ENCODE data around the gene NDUFV3. TPM values are rescaled to one million over a fixed set of nuclear protein-coding genes. Genes with fewer than 3 reads are reported as not detected.

The NDUFV3 gene
- polyA plus RNA-seq, 1 of the 3 experiments (the other 2 are of a cell fraction) = 32.9 TPM

DNA sequence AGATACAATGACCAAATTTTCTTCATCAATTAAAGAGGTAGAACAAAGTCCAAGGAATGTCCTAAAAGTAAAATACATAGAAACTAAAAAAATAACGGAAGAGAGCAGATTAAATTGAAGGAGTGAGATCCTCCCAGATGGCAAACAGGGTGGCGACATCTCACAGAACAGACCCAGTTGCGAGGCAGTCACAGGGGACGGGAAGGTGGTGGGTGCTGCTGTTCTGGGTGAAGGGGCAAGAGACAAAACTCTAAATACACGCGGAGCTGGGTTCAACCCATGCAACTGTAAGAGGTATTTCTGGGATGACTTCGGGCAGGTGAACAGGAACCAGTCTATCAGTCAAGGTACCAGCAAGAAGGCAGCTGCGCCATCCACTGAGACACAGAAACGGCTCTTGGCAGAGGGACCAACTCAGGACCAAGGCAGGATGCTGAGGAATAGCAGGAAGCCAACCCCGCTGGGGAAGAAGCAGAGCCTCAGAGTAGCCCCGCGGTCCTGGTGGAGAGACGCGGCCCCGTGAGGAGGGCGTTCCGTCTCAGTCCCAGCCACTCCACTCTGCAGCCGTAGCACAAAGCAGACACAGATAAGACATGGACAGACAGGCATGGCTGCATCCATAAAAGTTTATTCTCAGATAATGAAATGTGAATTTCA is 45.9 kb upstream of the NDUFV3 start:
- Histone ChIP-seq H3K9me3 (no peaks in the 10 kb centered on the region), H2AFZ (ENCODE audit: low read depth) (no peak overlapping the region), H3K4me1 (ENCODE audit: control insufficient read depth in 1 of 2, insufficient read depth in 2 of 2, low read depth in 1 of 2, low read length in 1 of 2) (no peaks in the 10 kb centered on the region), H3K27me3 (ENCODE audit: insufficient read depth) (no peaks in the 10 kb centered on the region), H3K4me2 (no peak overlapping the region), H4K20me1 (ENCODE audit: insufficient read depth) (peaks cover 24% of the 10 kb centered on the region), H3K79me2 (ENCODE audit: insufficient read depth) (peaks cover 45% of the 10 kb centered on the region), H3K36me3 (replicated peaks in 1 of 2; ENCODE audit: control insufficient read depth in 1 of 2, insufficient read depth in 2 of 2, low read length in 1 of 2) (peaks cover 7 to 69% of the 10 kb centered on the region in 2 experiments), H3K4me3 (ENCODE audit: low read depth in 2 of 2, low read length in 1 of 2) (no peak overlapping the region), H3K9ac (no peak overlapping the region), H3K27ac (ENCODE audit: low read depth in 2 of 2, low read length in 1 of 2) (no peak overlapping the region), H3F3A (replicated peaks; ENCODE audit: insufficient read depth) (no peaks in the 10 kb centered on the region), H3K9me2 (no peaks in the 10 kb centered on the region)
- ChIA-PET POLR2A (no interaction called here), CTCF (no interaction called here)
- WGBS (ENCODE audit: low lambda C conversion rate) = 87% methylated on average over 18 of the region's 18 CpGs
- TF ChIP-seq ELF1 (IDR thresholded peaks at IDR 0.05) (no peak), RCOR1 (IDR thresholded peaks at IDR 0.05; ENCODE audit: low read length) (no peak), GATA2 (CRISPR knock-in tag; IDR thresholded peaks at IDR 0.05) (no peak), RAD21 (IDR thresholded peaks at IDR 0.05; ENCODE audit: low read length) (no peak), TEAD4 (IDR thresholded peaks at IDR 0.05; ENCODE audit: borderline replicate concordance, insufficient read depth) (no peak), CHD2 (IDR thresholded peaks at IDR 0.05; ENCODE audit: low read length, partially characterized antibody) (no peak), MXI1 (IDR thresholded peaks at IDR 0.05; ENCODE audit: low read depth, low read length) (no peak), SIN3A (IDR thresholded peaks at IDR 0.05; ENCODE audit: borderline replicate concordance, low read depth, low read length) (no peak), POLR2AphosphoS5 (IDR thresholded peaks at IDR 0.05; ENCODE audit: low read depth, low read length) (no peak), GABPA (IDR thresholded peaks at IDR 0.05; ENCODE audit: low read depth) (no peak), TCF12 (IDR thresholded peaks at IDR 0.05) (no peak), FOXJ3 (CRISPR knock-in tag; IDR thresholded peaks at IDR 0.05) (no peak), YY1 (IDR thresholded peaks at IDR 0.05; ENCODE audit: low read depth) (no peak)
- TF ChIP-seq, protein P1, sequence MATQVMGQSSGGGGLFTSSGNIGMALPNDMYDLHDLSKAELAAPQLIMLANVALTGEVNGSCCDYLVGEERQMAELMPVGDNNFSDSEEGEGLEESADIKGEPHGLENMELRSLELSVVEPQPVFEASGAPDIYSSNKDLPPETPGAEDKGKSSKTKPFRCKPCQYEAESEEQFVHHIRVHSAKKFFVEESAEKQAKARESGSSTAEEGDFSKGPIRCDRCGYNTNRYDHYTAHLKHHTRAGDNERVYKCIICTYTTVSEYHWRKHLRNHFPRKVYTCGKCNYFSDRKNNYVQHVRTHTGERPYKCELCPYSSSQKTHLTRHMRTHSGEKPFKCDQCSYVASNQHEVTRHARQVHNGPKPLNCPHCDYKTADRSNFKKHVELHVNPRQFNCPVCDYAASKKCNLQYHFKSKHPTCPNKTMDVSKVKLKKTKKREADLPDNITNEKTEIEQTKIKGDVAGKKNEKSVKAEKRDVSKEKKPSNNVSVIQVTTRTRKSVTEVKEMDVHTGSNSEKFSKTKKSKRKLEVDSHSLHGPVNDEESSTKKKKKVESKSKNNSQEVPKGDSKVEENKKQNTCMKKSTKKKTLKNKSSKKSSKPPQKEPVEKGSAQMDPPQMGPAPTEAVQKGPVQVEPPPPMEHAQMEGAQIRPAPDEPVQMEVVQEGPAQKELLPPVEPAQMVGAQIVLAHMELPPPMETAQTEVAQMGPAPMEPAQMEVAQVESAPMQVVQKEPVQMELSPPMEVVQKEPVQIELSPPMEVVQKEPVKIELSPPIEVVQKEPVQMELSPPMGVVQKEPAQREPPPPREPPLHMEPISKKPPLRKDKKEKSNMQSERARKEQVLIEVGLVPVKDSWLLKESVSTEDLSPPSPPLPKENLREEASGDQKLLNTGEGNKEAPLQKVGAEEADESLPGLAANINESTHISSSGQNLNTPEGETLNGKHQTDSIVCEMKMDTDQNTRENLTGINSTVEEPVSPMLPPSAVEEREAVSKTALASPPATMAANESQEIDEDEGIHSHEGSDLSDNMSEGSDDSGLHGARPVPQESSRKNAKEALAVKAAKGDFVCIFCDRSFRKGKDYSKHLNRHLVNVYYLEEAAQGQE (IDR thresholded peaks at IDR 0.05; ENCODE audit: low read depth, low read length) = no peak
- TF ChIP-seq, protein P2, sequence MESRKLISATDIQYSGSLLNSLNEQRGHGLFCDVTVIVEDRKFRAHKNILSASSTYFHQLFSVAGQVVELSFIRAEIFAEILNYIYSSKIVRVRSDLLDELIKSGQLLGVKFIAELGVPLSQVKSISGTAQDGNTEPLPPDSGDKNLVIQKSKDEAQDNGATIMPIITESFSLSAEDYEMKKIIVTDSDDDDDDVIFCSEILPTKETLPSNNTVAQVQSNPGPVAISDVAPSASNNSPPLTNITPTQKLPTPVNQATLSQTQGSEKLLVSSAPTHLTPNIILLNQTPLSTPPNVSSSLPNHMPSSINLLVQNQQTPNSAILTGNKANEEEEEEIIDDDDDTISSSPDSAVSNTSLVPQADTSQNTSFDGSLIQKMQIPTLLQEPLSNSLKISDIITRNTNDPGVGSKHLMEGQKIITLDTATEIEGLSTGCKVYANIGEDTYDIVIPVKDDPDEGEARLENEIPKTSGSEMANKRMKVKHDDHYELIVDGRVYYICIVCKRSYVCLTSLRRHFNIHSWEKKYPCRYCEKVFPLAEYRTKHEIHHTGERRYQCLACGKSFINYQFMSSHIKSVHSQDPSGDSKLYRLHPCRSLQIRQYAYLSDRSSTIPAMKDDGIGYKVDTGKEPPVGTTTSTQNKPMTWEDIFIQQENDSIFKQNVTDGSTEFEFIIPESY (IDR thresholded peaks at IDR 0.05; ENCODE audit: borderline replicate concordance, low read depth) = no peak
- TF ChIP-seq, protein P3, sequence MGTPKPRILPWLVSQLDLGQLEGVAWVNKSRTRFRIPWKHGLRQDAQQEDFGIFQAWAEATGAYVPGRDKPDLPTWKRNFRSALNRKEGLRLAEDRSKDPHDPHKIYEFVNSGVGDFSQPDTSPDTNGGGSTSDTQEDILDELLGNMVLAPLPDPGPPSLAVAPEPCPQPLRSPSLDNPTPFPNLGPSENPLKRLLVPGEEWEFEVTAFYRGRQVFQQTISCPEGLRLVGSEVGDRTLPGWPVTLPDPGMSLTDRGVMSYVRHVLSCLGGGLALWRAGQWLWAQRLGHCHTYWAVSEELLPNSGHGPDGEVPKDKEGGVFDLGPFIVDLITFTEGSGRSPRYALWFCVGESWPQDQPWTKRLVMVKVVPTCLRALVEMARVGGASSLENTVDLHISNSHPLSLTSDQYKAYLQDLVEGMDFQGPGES (IDR thresholded peaks at IDR 0.05; ENCODE audit: low read depth, low read length) = no peak
- TF ChIP-seq, protein P4, sequence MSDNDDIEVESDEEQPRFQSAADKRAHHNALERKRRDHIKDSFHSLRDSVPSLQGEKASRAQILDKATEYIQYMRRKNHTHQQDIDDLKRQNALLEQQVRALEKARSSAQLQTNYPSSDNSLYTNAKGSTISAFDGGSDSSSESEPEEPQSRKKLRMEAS (IDR thresholded peaks at IDR 0.05; ENCODE audit: low read depth) = no peak
- TF ChIP-seq, protein P5, sequence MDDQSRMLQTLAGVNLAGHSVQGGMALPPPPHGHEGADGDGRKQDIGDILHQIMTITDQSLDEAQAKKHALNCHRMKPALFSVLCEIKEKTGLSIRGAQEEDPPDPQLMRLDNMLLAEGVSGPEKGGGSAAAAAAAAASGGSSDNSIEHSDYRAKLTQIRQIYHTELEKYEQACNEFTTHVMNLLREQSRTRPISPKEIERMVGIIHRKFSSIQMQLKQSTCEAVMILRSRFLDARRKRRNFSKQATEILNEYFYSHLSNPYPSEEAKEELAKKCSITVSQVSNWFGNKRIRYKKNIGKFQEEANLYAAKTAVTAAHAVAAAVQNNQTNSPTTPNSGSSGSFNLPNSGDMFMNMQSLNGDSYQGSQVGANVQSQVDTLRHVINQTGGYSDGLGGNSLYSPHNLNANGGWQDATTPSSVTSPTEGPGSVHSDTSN (IDR thresholded peaks at IDR 0.05) = no peak
- TF ChIP-seq, protein P6, sequence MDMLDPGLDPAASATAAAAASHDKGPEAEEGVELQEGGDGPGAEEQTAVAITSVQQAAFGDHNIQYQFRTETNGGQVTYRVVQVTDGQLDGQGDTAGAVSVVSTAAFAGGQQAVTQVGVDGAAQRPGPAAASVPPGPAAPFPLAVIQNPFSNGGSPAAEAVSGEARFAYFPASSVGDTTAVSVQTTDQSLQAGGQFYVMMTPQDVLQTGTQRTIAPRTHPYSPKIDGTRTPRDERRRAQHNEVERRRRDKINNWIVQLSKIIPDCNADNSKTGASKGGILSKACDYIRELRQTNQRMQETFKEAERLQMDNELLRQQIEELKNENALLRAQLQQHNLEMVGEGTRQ (IDR thresholded peaks at IDR 0.05; ENCODE audit: borderline replicate concordance, low read depth, low read length) = no peak
- DNase-seq = peak; percentile 10

Data from SK-N-SH (cell line).